Measurements from ENCODE around the gene MIOS. TPM values are rescaled to one million over a fixed set of nuclear protein-coding genes. Genes with fewer than 3 reads are reported as not detected.

The MIOS gene
- total and polyA plus RNA-seq, 2 of the 4 experiments (the other 2 are of a cell fraction): 10.6 to 32.4 TPM

DNA sequence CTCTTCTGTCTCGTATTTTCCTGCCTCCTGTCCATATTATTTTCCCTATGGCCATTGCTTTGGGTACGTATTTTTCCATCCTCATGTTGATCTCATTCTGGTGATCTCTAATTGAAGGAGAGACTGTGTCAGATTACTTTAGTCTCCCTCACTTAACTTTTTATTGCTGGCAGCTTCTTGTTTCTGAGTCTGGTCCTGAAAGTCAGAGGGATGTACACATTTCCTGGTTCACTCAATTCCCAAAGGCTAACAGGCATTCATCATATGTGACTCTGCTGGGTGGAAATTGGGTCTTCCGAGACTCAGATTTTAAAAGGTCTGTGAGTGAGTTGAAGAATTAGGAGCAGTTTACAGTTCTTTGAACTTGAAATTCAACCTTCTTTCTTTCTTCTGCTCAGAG is 84.8 kb downstream of the MIOS start:
- Histone ChIP-seq H4K20me1 (ENCODE audit: insufficient read depth, low read length) (no peaks in the 10 kb centered on the region), H2AK5ac (ENCODE audit: low read depth, low read length) (no peak overlapping the region), H2AK9ac (replicated peaks; ENCODE audit: low read depth, low read length, poor library complexity) (no peak overlapping the region), H3K36me3 (ENCODE audit: control insufficient read depth, insufficient read depth, low read length) (no peaks in the 10 kb centered on the region), H3K79me1 (ENCODE audit: low read depth in 1 of 2, low read length in 2 of 2) (peaks cover 0 to 2% of the 10 kb centered on the region in 2 experiments; a peak in 2 of 4 replicates), H4K91ac (ENCODE audit: insufficient read depth, low read depth, low read length) (no peak overlapping the region), H2BK15ac (ENCODE audit: low read depth, low read length) (no peak overlapping the region), H3K9me1 (ENCODE audit: insufficient read depth, low read length) (no peaks in the 10 kb centered on the region), H3K4me1 (ENCODE audit: control insufficient read depth, insufficient read depth, low read length) (no peaks in the 10 kb centered on the region), H2BK120ac (ENCODE audit: low read depth, low read length) (no peak overlapping the region), H3K23ac (ENCODE audit: low read depth, low read length) (no peak overlapping the region), H3K56ac (ENCODE audit: extremely low read depth, insufficient read depth, low read length) (no peak overlapping the region), H3K9me3 (ENCODE audit: control insufficient read depth, insufficient read depth, low read length) (no peaks in the 10 kb centered on the region), H3K27ac (ENCODE audit: insufficient read depth, low read length) (no peak overlapping the region), H3K4me2 (ENCODE audit: low read depth, low read length) (no peak overlapping the region), H3K4me3 (ENCODE audit: insufficient read depth, low read depth, low read length) (no peak overlapping the region), H2AFZ (replicated peaks; ENCODE audit: low read length, poor library complexity) (no peak overlapping the region), H4K5ac (ENCODE audit: low read depth, low read length) (no peak overlapping the region), H4K8ac (ENCODE audit: low read depth in 2 of 2, low read length in 2 of 2) (no peak overlapping the region), H3K18ac (ENCODE audit: low read depth, low read length) (no peak overlapping the region), H2BK20ac (ENCODE audit: low read depth, low read length) (no peak overlapping the region), H2BK5ac (ENCODE audit: low read depth, low read length, poor library complexity, severe bottlenecking) (no peak overlapping the region), H3K14ac (replicated peaks; ENCODE audit: low read depth, low read length) (no peak overlapping the region), H3K9ac (ENCODE audit: low read depth, low read length) (no peak overlapping the region), H3K27me3 (ENCODE audit: control insufficient read depth, insufficient read depth, low read length) (no peaks in the 10 kb centered on the region), H3K4ac (ENCODE audit: low read depth, low read length) (no peak overlapping the region)
- WGBS, 2 experiments (ENCODE audit: extremely low coverage in 2 of 2, insufficient read length in 1 of 2): no CpG with 5 or more reads among the region's 3 CpGs
- BruUV-seq (replicated peaks): no TSS peak
- ChIA-PET CTCF (no interaction called here), POLR2A (ENCODE audit: unreplicated experiment) (no interaction called here)
- intact Hi-C loops (cut with micrococcal nuclease) (no loop called here), in situ Hi-C loops (cut with MboI; ENCODE audit: low sequenced_read_pairs) (loop anchor here (25.0 kb wide), 1 partner anchor 561 kb away; no protein-coding TSS in a partner anchor), dilution Hi-C loops (cut with HindIII; ENCODE audit: low sequenced_read_pairs, unreplicated experiment) (no loop called here)
- TF ChIP-seq RFX5 (IDR thresholded peaks at IDR 0.05; ENCODE audit: low read depth, low read length) (no peak), POLR2A (IDR thresholded peaks at IDR 0.05; ENCODE audit: low read depth, low read length) (no peak), MAFK (IDR thresholded peaks at IDR 0.05; ENCODE audit: low read depth, low read length) (no peak), CEBPB (IDR thresholded peaks at IDR 0.05; ENCODE audit: low read depth, low read length) (no peak), FOS (IDR thresholded peaks at IDR 0.05; ENCODE audit: low read depth, low read length) (no peak), RCOR1 (IDR thresholded peaks at IDR 0.05; ENCODE audit: insufficient replicate concordance, low read length) (no peak), MXI1 (IDR thresholded peaks at IDR 0.05; ENCODE audit: borderline replicate concordance, low read depth, low read length) (no peak), SMC3 (IDR thresholded peaks at IDR 0.05; ENCODE audit: low read depth, low read length) (no peak), CHD1 (IDR thresholded peaks at IDR 0.05; ENCODE audit: low read depth, low read length) (no peak), NFE2L2 (IDR thresholded peaks at IDR 0.05; ENCODE audit: low read depth, low read length) (no peak), RAD21 (IDR thresholded peaks at IDR 0.05; ENCODE audit: low read length) (no peak)
- TF ChIP-seq, protein P1, sequence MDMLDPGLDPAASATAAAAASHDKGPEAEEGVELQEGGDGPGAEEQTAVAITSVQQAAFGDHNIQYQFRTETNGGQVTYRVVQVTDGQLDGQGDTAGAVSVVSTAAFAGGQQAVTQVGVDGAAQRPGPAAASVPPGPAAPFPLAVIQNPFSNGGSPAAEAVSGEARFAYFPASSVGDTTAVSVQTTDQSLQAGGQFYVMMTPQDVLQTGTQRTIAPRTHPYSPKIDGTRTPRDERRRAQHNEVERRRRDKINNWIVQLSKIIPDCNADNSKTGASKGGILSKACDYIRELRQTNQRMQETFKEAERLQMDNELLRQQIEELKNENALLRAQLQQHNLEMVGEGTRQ (IDR thresholded peaks at IDR 0.05; ENCODE audit: low read depth, low read length): no peak
- TF ChIP-seq, protein P2, sequence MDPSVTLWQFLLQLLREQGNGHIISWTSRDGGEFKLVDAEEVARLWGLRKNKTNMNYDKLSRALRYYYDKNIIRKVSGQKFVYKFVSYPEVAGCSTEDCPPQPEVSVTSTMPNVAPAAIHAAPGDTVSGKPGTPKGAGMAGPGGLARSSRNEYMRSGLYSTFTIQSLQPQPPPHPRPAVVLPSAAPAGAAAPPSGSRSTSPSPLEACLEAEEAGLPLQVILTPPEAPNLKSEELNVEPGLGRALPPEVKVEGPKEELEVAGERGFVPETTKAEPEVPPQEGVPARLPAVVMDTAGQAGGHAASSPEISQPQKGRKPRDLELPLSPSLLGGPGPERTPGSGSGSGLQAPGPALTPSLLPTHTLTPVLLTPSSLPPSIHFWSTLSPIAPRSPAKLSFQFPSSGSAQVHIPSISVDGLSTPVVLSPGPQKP (IDR thresholded peaks at IDR 0.05; ENCODE audit: borderline replicate concordance, low read depth, low read length): no peak
- no peak for DNase-seq
- no peak for ATAC-seq (ENCODE audit: low read depth)
